NT2/D1 (cell line): ENCODE data around the gene RGS16.

Experiments
- SUZ12 ChIP-seq: IDR thresholded peaks from 2 replicates; pipeline ENCODE4 v1.6.1; 2011; ENCODE audit not compliant: insufficient read length, insufficient read depth; ENCODE audit errors: extremely low read depth
- YY1 ChIP-seq: IDR thresholded peaks from 2 replicates; pipeline ENCODE4 v1.6.1; 2011; ENCODE audit not compliant: insufficient read length, insufficient read depth
- ZNF274 ChIP-seq: IDR thresholded peaks from 2 replicates; pipeline ENCODE4 v1.6.1; 2011; ENCODE audit warnings: mild to moderate bottlenecking, low read depth, low read length

DNA sequence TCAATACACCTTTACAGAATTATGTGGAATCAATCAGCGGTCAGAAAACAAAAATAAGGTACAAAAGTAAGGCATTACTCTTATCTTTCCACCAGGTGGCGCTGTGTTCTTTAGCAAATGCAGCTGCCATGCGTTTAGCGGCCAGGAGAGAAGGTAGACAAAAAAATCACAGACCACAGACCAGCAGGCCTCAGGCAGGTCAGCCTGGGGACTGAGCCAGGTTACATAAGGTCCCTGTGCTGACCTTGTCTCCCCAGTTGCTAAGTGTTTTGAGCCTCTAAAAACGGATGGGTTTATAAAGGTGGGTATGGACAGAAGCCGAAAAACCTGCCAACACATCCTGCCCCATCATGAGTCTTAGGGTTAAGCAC lies 2.8 kb downstream of the RGS16 start:
- TF ChIP-seq YY1 (no peak), ZNF274 (no peak), SUZ12 (no peak)
